CD4-positive, alpha-beta T cell (primary cell): Measurements from ENCODE around the gene TMEM131L. TPM values are rescaled to one million over a fixed set of nuclear protein-coding genes. Genes with fewer than 3 reads are reported as not detected.

ENCODE experiments used
- ATAC-seq: fragments of 200-7000 bp; cut with Tn5 transposase; one replicate; pipeline ENCODE4 v1.10.0; 2022; ENCODE audit warnings: mild to moderate bottlenecking; ENCODE audit not compliant: poor library complexity
- CTCF ChIA-PET: fragments of 350-600 bp; sonication (Branson Sonifier 250); formaldehyde crosslinking; loops from one replicate; lab custom pipeline; 2021; ENCODE audit warnings: antibody characterized with exemption, inconsistent platforms; lab: Charles Lee
- POLR2A ChIA-PET: fragments of 350-600 bp; sonication (Branson Sonifier 250); formaldehyde crosslinking; loops from one replicate; lab custom pipeline; 2021; ENCODE audit warnings: antibody characterized with exemption, inconsistent platforms; lab: Charles Lee
- DNase-seq, 14 experiments: peaks; one replicate each; pipeline ENCODE4 v3.0.0-alpha.2; 2013 to 2020; ENCODE audit warnings: mixed read lengths in 2 of 14
- H3K27ac ChIP-seq, 2 donors: one replicate each; pipeline versions ENCODE4 v1.5.1 to v1.7.0; 2013; ENCODE audit warnings: low read length in 2 of 2, low read depth in 1 of 2, mild to moderate bottlenecking in 1 of 2
- H3K27me3 ChIP-seq, 2 experiments: 1 replicate in 1 of 2; 2 replicates in 1 of 2; pipeline versions ENCODE4 v1.6.1 to v1.7.0; 2013; ENCODE audit warnings: low read length in 2 of 2, control low read depth in 1 of 2, mild to moderate bottlenecking in 1 of 2, moderate library complexity in 1 of 2; ENCODE audit not compliant: insufficient read depth in 2 of 2, control insufficient read depth in 1 of 2
- H3K36me3 ChIP-seq: one replicate; pipeline ENCODE4 v1.6.1; 2013; ENCODE audit warnings: low read length, control low read depth; ENCODE audit not compliant: insufficient read depth
- H3K4me1 ChIP-seq: one replicate; pipeline ENCODE4 v1.6.1; 2013; ENCODE audit warnings: low read length, control low read depth; ENCODE audit not compliant: insufficient read depth
- H3K4me3 ChIP-seq: one replicate; pipeline ENCODE4 v1.5.1; 2013; ENCODE audit warnings: mild to moderate bottlenecking, low read length, moderate library complexity
- H3K9me3 ChIP-seq, 2 experiments: 1 replicate in 1 of 2; 2 replicates in 1 of 2; pipeline versions ENCODE4 v1.6.1 to v1.7.0; 2013; ENCODE audit warnings: low read length in 2 of 2, mild to moderate bottlenecking in 2 of 2, control low read depth in 1 of 2, moderate library complexity in 1 of 2; ENCODE audit not compliant: control insufficient read depth in 1 of 2, insufficient read depth in 1 of 2
- H3K27ac Mint-ChIP-seq: one replicate; pipeline ENCODE4 v1.8.0; 2020; ENCODE audit warnings: mixed read lengths
- H3K27me3 Mint-ChIP-seq: one replicate; pipeline ENCODE4 v1.8.0; 2021; ENCODE audit warnings: mixed read lengths
- H3K36me3 Mint-ChIP-seq: one replicate; pipeline ENCODE4 v1.8.0; 2021; ENCODE audit warnings: low read depth, mixed read lengths
- H3K4me1 Mint-ChIP-seq: one replicate; pipeline ENCODE4 v1.8.0; 2021; ENCODE audit warnings: low read depth, mixed read lengths
- H3K4me3 Mint-ChIP-seq: one replicate; pipeline ENCODE4 v1.8.0; 2020; ENCODE audit warnings: mild to moderate bottlenecking, mixed read lengths
- H3K9me3 Mint-ChIP-seq: one replicate; pipeline ENCODE4 v1.8.0; 2020; ENCODE audit warnings: mixed read lengths
- intact Hi-C, 2 experiments: fragments of 100-400 bp; cut with DNase I in 1 of 2; cut with micrococcal nuclease in 1 of 2; formaldehyde crosslinking; loops; one replicate each; pipeline versions ENCODE4 v1.15.1 to v1.9.0; 2023 to 2025; cut with DNase I, micrococcal nuclease
- total RNA-seq, 174 experiments: library from RNA in 2 of 174; stranded (reverse) in 2 of 174; gene quantifications; one replicate each; pipeline ENCODE4 v1.2.3 and lab custom pipeline; 2021 to 2026
- TF ChIP-seq, protein P1 (sequence below): fragments of 200-600 bp; IDR thresholded peaks from one replicate; pipeline ENCODE4 v1.8.0; 2022; ENCODE audit warnings: antibody characterized with exemption, mild to moderate bottlenecking

Gene TMEM131L
- total RNA-seq, 2 experiments from 2014 or later = 101 to 106 TPM

- Mint-ChIP-seq H3K27me3 (no peaks in the 10 kb centered on the region), H3K4me1 (peaks cover 92% of the 10 kb centered on the region), H3K4me3 (no peak overlapping the region), H3K27ac (peak overlapping the region; percentile 61), H3K36me3 (peaks cover 57% of the 10 kb centered on the region), H3K9me3 (no peaks in the 10 kb centered on the region)
- ChIA-PET CTCF (interaction anchor here (0.5 to 2.5 kb wide), 7 partner anchors 23 to 294 kb away, joined by 3 to 10 read pairs (median 3); no protein-coding TSS in a partner anchor), POLR2A (interaction anchor here (0.8 to 1.9 kb wide), 5 partner anchors 12 to 143 kb away, joined by 3 to 8 read pairs (median 3); partner anchors contain the start of gene TMEM131L)
- Histone ChIP-seq H3K27me3 (no peaks in the 10 kb centered on the region), H3K4me3 (no peak overlapping the region), H3K9me3 (no peaks in the 10 kb centered on the region), H3K27ac (no peak overlapping the region), H3K4me1 (peaks cover 63% of the 10 kb centered on the region), H3K36me3 (peaks cover 30% of the 10 kb centered on the region)
- DNase-seq (peak in 2 of 14 experiments; percentile 31), ATAC-seq (peak; percentile 37)
- intact Hi-C loops = no loop called here
- TF ChIP-seq, protein P1, sequence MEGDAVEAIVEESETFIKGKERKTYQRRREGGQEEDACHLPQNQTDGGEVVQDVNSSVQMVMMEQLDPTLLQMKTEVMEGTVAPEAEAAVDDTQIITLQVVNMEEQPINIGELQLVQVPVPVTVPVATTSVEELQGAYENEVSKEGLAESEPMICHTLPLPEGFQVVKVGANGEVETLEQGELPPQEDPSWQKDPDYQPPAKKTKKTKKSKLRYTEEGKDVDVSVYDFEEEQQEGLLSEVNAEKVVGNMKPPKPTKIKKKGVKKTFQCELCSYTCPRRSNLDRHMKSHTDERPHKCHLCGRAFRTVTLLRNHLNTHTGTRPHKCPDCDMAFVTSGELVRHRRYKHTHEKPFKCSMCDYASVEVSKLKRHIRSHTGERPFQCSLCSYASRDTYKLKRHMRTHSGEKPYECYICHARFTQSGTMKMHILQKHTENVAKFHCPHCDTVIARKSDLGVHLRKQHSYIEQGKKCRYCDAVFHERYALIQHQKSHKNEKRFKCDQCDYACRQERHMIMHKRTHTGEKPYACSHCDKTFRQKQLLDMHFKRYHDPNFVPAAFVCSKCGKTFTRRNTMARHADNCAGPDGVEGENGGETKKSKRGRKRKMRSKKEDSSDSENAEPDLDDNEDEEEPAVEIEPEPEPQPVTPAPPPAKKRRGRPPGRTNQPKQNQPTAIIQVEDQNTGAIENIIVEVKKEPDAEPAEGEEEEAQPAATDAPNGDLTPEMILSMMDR = no peak
Measured at GRCh38 chr4:153541456-153542096, 75.4 kb downstream of the TMEM131L start.

GRCh38 chr4:153542131-153542530, 76.0 kb downstream of the TMEM131L start:
- peaks cover 92% of the 10 kb centered on the region for H3K4me1 Mint-ChIP-seq
- Histone ChIP-seq H3K9me3 (no peaks in the 10 kb centered on the region), H3K36me3 (peaks cover 27% of the 10 kb centered on the region), H3K4me3 (no peak overlapping the region), H3K27ac (no peak overlapping the region), H3K4me1 (peaks cover 57% of the 10 kb centered on the region), H3K27me3 (no peaks in the 10 kb centered on the region)
- H3K9me3 Mint-ChIP-seq = no peaks in the 10 kb centered on the region
- H3K27ac Mint-ChIP-seq = peak overlapping the region; percentile 61
- peaks cover 52% of the 10 kb centered on the region for H3K36me3 Mint-ChIP-seq
- intact Hi-C loops = no loop called here
- TF ChIP-seq, protein P1 = no peak
- no peak overlapping the region for H3K4me3 Mint-ChIP-seq
- no peaks in the 10 kb centered on the region for H3K27me3 Mint-ChIP-seq
- ATAC-seq (no peak), DNase-seq (no peak)
- ChIA-PET CTCF (interaction anchor here (0.6 to 2.5 kb wide), 4 partner anchors 20 to 109 kb away, joined by 3 to 10 read pairs (median 4); no protein-coding TSS in a partner anchor), POLR2A (interaction anchor here (1.2 to 1.9 kb wide), 3 partner anchors 31 to 144 kb away, joined by 3 to 8 read pairs (median 5); partner anchors contain the start of gene TMEM131L)

GRCh38 chr4:153542834-153543233, 76.7 kb downstream of the TMEM131L start:
- Mint-ChIP-seq H3K27ac (peak overlapping the region; percentile 61), H3K36me3 (peaks cover 54% of the 10 kb centered on the region), H3K4me1 (peaks cover 92% of the 10 kb centered on the region), H3K27me3 (no peaks in the 10 kb centered on the region), H3K4me3 (no peak overlapping the region), H3K9me3 (no peaks in the 10 kb centered on the region)
- TF ChIP-seq, protein P1 = no peak
- ChIA-PET POLR2A (interaction anchor here (0.7 to 1.5 kb wide), 3 partner anchors 10 to 101 kb away, joined by 3 to 4 read pairs (median 3); no protein-coding TSS in a partner anchor), CTCF (interaction anchor here (0.7 to 2.5 kb wide), 3 partner anchors 21 to 110 kb away, joined by 3 to 10 read pairs (median 5); no protein-coding TSS in a partner anchor)
- ATAC-seq (peak; percentile 29), DNase-seq (peak in 1 of 14 experiments; percentile 43)
- no peaks in the 10 kb centered on the region for H3K9me3 ChIP-seq
- intact Hi-C loops = no loop called here
- H3K27ac ChIP-seq = no peak overlapping the region
- H3K4me1 ChIP-seq = peaks cover 55% of the 10 kb centered on the region
- H3K27me3 ChIP-seq = no peaks in the 10 kb centered on the region
- H3K36me3 ChIP-seq = peaks cover 25% of the 10 kb centered on the region
- H3K4me3 ChIP-seq = no peak overlapping the region
